ENCODE measurements around the gene ZNF607. TPM values are rescaled to one million over a fixed set of nuclear protein-coding genes. Genes with fewer than 3 reads are reported as not detected.

The ZNF607 gene
- total and polyA plus RNA-seq, 10 of the 15 experiments (the other 5 are each of a cell fraction or from before 2014, with no cell fraction given): 0.47 to 5.7 (median 2.2) TPM

GRCh38 chr19:37698216-37698615 is 21.3 kb downstream of the ZNF607 start:
- TF ChIP-seq SMAD1 (IDR thresholded peaks at IDR 0.05; ENCODE audit: low read depth, partially characterized antibody): no peak
- no peak for TF ChIP-seq CREM (IDR thresholded peaks at IDR 0.05; ENCODE audit: low read depth)
- TF ChIP-seq, protein P1, sequence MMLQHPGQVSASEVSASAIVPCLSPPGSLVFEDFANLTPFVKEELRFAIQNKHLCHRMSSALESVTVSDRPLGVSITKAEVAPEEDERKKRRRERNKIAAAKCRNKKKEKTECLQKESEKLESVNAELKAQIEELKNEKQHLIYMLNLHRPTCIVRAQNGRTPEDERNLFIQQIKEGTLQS (IDR thresholded peaks at IDR 0.05; ENCODE audit: borderline replicate concordance, extremely low read depth, low read depth, low read length): no peak
- no peak for TF ChIP-seq HDAC6 (IDR thresholded peaks at IDR 0.05; ENCODE audit: unreplicated experiment)
- no peak for TF ChIP-seq BHLHE40 (IDR thresholded peaks at IDR 0.05; ENCODE audit: borderline replicate concordance in 1 of 2, low read depth in 2 of 2, low read length in 1 of 2)
- TF ChIP-seq PAX8 (IDR thresholded peaks at IDR 0.05): no peak
- TF ChIP-seq IRF4 (IDR thresholded peaks at IDR 0.05; ENCODE audit: low read depth, low read length): no peak
- TF ChIP-seq, protein P2, sequence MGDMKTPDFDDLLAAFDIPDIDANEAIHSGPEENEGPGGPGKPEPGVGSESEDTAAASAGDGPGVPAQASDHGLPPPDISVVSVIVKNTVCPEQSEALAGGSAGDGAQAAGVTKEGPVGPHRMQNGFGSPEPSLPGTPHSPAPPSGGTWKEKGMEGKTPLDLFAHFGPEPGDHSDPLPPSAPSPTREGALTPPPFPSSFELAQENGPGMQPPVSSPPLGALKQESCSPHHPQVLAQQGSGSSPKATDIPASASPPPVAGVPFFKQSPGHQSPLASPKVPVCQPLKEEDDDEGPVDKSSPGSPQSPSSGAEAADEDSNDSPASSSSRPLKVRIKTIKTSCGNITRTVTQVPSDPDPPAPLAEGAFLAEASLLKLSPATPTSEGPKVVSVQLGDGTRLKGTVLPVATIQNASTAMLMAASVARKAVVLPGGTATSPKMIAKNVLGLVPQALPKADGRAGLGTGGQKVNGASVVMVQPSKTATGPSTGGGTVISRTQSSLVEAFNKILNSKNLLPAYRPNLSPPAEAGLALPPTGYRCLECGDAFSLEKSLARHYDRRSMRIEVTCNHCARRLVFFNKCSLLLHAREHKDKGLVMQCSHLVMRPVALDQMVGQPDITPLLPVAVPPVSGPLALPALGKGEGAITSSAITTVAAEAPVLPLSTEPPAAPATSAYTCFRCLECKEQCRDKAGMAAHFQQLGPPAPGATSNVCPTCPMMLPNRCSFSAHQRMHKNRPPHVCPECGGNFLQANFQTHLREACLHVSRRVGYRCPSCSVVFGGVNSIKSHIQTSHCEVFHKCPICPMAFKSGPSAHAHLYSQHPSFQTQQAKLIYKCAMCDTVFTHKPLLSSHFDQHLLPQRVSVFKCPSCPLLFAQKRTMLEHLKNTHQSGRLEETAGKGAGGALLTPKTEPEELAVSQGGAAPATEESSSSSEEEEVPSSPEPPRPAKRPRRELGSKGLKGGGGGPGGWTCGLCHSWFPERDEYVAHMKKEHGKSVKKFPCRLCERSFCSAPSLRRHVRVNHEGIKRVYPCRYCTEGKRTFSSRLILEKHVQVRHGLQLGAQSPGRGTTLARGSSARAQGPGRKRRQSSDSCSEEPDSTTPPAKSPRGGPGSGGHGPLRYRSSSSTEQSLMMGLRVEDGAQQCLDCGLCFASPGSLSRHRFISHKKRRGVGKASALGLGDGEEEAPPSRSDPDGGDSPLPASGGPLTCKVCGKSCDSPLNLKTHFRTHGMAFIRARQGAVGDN (IDR thresholded peaks at IDR 0.05): no peak
- no TSS peak for BruUV-seq (replicated peaks)
- ChIA-PET SMC1A (ENCODE audit: uncharacterized antibody, unreplicated experiment) (no interaction called here), CTCF (no interaction called here), POLR2A (no interaction called here), RAD21 (ENCODE audit: unreplicated experiment) (no interaction called here)
- in situ Hi-C loops (cut with MboI) (no loop called here), intact Hi-C loops (cut with micrococcal nuclease; ENCODE audit: unreplicated experiment) (no loop called here)
- no peaks in the 10 kb centered on the region for H3K4me1 ChIP-seq (ENCODE audit: control insufficient read depth, insufficient read depth, low read length)
- ATAC-seq (no peak), DNase-seq (ENCODE audit: low read depth, low spot score) (no peak), FAIRE-seq (no peak)
- H2AFZ ChIP-seq (ENCODE audit: control insufficient read depth, low read depth, low read length): no peak overlapping the region
- H3K9me3 ChIP-seq (replicated peaks; ENCODE audit: control insufficient read depth, insufficient read depth, low read length): no peaks in the 10 kb centered on the region; the same call in 2 of the 3 replicates
- 92% methylated on average over 6 of the region's 6 CpGs for WGBS (ENCODE audit: insufficient coverage, insufficient replicate concordance, low lambda C conversion rate, missing lambda C conversion rate)
- no peaks in the 10 kb centered on the region for H3K79me2 ChIP-seq (ENCODE audit: control insufficient read depth, insufficient read depth, low read length)
- H3K4me2 ChIP-seq (ENCODE audit: control insufficient read depth, insufficient read depth): no peak overlapping the region
- no peaks in the 10 kb centered on the region for H4K20me1 ChIP-seq (ENCODE audit: control insufficient read depth, insufficient read depth)
- no peak overlapping the region for H3K4me3 ChIP-seq
- H3K27ac ChIP-seq (ENCODE audit: control insufficient read depth, insufficient read depth): no peak overlapping the region
- H3K27me3 ChIP-seq (replicated peaks in 1 of 2; ENCODE audit: control insufficient read depth in 2 of 2, insufficient read depth in 2 of 2, low read length in 1 of 2): no peaks in the 10 kb centered on the region
- no peaks in the 10 kb centered on the region; a peak in 2 of 4 replicates for H3K36me3 ChIP-seq (ENCODE audit: control insufficient read depth in 2 of 2, insufficient read depth in 2 of 2, low read length in 1 of 2)
- H3K9ac ChIP-seq (ENCODE audit: control insufficient read depth, insufficient read depth, low read length): no peak overlapping the region
